HL-60 (cell line): ENCODE results near the gene CREBBP.

ENCODE experiments used
- DNase-seq, 2 experiments: peaks; one replicate each; pipeline ENCODE4 v3.0.0-alpha.2; 2010 to 2020; ENCODE audit warnings: low read depth in 1 of 2, low spot score in 1 of 2
- H3K27ac ChIP-seq: fragments of 250-450 bp; sonication (Bioruptor Pico); replicated peaks from 2 replicates; pipeline ENCODE4 v1.5.1; 2020; ENCODE audit warnings: mild to moderate bottlenecking, moderate library complexity
- H3K27me3 ChIP-seq: fragments of 250-450 bp; sonication (Bioruptor Pico); 2 replicates; pipeline ENCODE4 v1.5.1; 2021; ENCODE audit warnings: mild to moderate bottlenecking, moderate library complexity; ENCODE audit not compliant: insufficient read depth, poor library complexity, severe bottlenecking
- H3K4me3 ChIP-seq: replicated peaks from 2 replicates; pipeline ENCODE4 v1.5.1; 2011; ENCODE audit warnings: mild to moderate bottlenecking, control low read depth, low read length; ENCODE audit not compliant: insufficient read depth
- CTCF ChIP-seq: IDR thresholded peaks from one replicate; pipeline ENCODE4 v1.5.1; 2011; ENCODE audit warnings: low read length, control low read depth, inconsistent platforms; ENCODE audit not compliant: insufficient read depth
- GABPA ChIP-seq: IDR thresholded peaks from 2 replicates; pipeline ENCODE4 v1.6.1; 2012; ENCODE audit warnings: low read depth
- POLR2AphosphoS5 ChIP-seq: IDR thresholded peaks from 2 replicates; pipeline ENCODE4 v1.6.1; 2012; ENCODE audit warnings: low read depth
- SPI1 ChIP-seq: IDR thresholded peaks from 2 replicates; pipeline ENCODE4 v1.6.1; 2012; ENCODE audit warnings: low read depth, mild to moderate bottlenecking, borderline replicate concordance
- TF ChIP-seq, protein P1 (sequence below): IDR thresholded peaks from 2 replicates; pipeline ENCODE4 v1.6.1; 2012; ENCODE audit warnings: low read depth; ENCODE audit not compliant: insufficient replicate concordance

Gene CREBBP

GRCh38 chr16:3908951-3909437, 28.5 kb upstream of the CREBBP start:
- no peak overlapping the region for H3K27ac ChIP-seq
- TF ChIP-seq SPI1, result no peak
- no peak for TF ChIP-seq CTCF
- TF ChIP-seq GABPA, result no peak
- TF ChIP-seq POLR2AphosphoS5, result no peak
- TF ChIP-seq, protein P1, sequence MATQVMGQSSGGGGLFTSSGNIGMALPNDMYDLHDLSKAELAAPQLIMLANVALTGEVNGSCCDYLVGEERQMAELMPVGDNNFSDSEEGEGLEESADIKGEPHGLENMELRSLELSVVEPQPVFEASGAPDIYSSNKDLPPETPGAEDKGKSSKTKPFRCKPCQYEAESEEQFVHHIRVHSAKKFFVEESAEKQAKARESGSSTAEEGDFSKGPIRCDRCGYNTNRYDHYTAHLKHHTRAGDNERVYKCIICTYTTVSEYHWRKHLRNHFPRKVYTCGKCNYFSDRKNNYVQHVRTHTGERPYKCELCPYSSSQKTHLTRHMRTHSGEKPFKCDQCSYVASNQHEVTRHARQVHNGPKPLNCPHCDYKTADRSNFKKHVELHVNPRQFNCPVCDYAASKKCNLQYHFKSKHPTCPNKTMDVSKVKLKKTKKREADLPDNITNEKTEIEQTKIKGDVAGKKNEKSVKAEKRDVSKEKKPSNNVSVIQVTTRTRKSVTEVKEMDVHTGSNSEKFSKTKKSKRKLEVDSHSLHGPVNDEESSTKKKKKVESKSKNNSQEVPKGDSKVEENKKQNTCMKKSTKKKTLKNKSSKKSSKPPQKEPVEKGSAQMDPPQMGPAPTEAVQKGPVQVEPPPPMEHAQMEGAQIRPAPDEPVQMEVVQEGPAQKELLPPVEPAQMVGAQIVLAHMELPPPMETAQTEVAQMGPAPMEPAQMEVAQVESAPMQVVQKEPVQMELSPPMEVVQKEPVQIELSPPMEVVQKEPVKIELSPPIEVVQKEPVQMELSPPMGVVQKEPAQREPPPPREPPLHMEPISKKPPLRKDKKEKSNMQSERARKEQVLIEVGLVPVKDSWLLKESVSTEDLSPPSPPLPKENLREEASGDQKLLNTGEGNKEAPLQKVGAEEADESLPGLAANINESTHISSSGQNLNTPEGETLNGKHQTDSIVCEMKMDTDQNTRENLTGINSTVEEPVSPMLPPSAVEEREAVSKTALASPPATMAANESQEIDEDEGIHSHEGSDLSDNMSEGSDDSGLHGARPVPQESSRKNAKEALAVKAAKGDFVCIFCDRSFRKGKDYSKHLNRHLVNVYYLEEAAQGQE, result no peak
- no peak for DNase-seq
- H3K27me3 ChIP-seq, result no peaks in the 10 kb centered on the region
- H3K4me3 ChIP-seq, result no peak overlapping the region

DNA sequence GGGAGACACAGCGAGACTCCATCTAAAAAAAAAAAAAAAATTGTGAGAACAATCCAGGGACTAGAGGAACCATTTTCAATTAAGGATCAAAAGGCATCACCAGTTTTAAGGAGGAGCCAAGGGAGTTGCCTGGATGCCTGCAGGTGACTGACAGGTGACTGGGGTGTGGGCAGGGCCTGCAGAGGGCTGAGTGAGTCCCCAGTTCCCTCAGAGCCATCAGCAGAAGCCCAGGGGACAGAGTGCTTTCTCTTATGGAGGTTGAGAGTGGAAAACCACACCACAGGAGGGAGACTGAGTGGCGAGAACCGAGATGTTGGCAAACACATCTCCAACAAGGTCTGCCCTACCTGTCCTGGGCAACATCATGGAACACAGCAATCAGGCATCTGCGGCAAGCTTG, 27.1 kb upstream of the CREBBP start:
- no peak overlapping the region for H3K4me3 ChIP-seq
- DNase-seq, result no peak
- TF ChIP-seq, protein P1, result no peak
- TF ChIP-seq GABPA (no peak), SPI1 (no peak), CTCF (no peak), POLR2AphosphoS5 (no peak)
- no peaks in the 10 kb centered on the region for H3K27me3 ChIP-seq
- H3K27ac ChIP-seq, result no peak overlapping the region

- no peak overlapping the region for H3K4me3 ChIP-seq
- no peaks in the 10 kb centered on the region for H3K27me3 ChIP-seq
- H3K27ac ChIP-seq, result no peak overlapping the region
- TF ChIP-seq GABPA (no peak), POLR2AphosphoS5 (no peak), SPI1 (no peak), CTCF (no peak)
- TF ChIP-seq, protein P1, result no peak
- DNase-seq, result no peak
Measured at GRCh38 chr16:3906363-3906762, 25.9 kb upstream of the CREBBP start.
